Adipose tissue (tissue), 3 donors: ENCODE measurements around the gene NTM. TPM values are rescaled to one million over a fixed set of nuclear protein-coding genes. Genes with fewer than 3 reads are reported as not detected.

Source experiments
- H3K27ac ChIP-seq: one replicate; pipeline ENCODE4 v1.5.1; 2013; ENCODE audit warnings: low read depth, low read length
- WGBS, 3 donors: extraction: QIAGEN DNeasy Blood & Tissue Kit; methylation state at CpG; one replicate each; pipeline ENCODE4 v1.1.7; 2013; 5-methylcytosine and 5-hydroxymethylcytosine counted together
- polyA plus RNA-seq, 3 donors: library from polyadenylated mRNA; stranded (reverse); fragments of 200-250 nt; gene quantifications; one replicate each; pipeline ENCODE4 v1.2.3, GENCODE V29; 2013
- donor health status: healthy with polysubstance abuse.
- donor health status: Bipolar disorder and iron deficiency.
- donor health status: healthy.

The NTM gene
- polyA plus RNA-seq, 3 donors: 0.22 to 2.2 (median 1.6) TPM

- 24 to 43% (median 24%) methylated on average over 6 of the region's 6 CpGs for WGBS, 3 donors
- no peak overlapping the region for H3K27ac ChIP-seq
These were observed 452.1 kb downstream of the NTM start for GRCh38 chr11:131822506-131822905.

- 40 to 76% (median 43%) methylated on average over 2 of the region's 2 CpGs for WGBS, 3 donors
- H3K27ac ChIP-seq: no peak overlapping the region
These were observed 453.4 kb downstream of the NTM start for GRCh38 chr11:131823772-131824171.

- 48 to 68% (median 59%) methylated on average over 3 of the region's 3 CpGs for WGBS, 3 donors
- no peak overlapping the region for H3K27ac ChIP-seq
These were observed 454.4 kb downstream of the NTM start for GRCh38 chr11:131824771-131825170.

DNA sequence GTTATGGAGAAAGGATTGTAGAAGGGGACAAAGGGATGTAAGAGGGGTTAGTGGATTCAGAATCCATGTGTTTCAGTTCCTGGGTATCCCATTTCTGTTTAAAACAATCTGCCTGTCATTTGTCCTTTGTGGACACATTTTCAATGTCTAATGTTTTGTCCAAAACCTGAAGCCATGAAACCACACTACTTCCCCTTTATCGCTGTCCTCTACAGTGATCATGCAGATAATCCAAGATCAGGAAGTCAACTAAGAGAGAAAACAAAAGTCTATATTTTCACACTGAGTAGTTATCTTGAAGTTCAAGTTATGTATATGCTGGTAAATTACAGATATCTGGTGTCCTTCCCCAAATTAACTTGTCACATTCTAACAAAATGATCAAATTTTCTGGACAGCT is 457.0 kb downstream of the NTM start:
- 53 to 86% (median 67%) methylated on average over 1 of the region's 1 CpG for WGBS, 3 donors
- H3K27ac ChIP-seq: no peak overlapping the region

GRCh38 chr11:131829725-131830124 is 459.3 kb downstream of the NTM start:
- H3K27ac ChIP-seq: no peak overlapping the region
- 80 to 92% (median 82%) methylated on average over 1 of the region's 1 CpG for WGBS, 3 donors

DNA sequence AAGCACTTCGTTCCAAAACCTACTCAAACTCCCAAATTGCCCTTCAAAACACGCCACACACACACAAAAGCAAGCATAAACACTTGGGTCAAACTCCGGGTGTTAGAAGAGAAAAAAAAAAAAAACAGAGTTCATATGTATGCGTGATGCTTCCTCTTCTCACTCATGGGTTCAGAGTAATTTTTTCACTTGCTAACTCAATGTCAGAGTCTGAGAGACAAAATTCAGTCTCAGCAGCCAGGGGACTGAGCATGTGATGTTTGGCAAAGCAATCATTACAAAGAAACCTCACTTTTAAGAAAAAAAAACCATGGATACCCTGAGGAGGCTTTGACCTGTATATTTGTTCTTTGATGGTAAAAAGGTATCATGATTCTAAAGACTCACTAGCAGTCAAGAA is 461.7 kb downstream of the NTM start:
- 65 to 75% (median 67%) methylated on average over 4 of the region's 4 CpGs for WGBS, 3 donors

DNA sequence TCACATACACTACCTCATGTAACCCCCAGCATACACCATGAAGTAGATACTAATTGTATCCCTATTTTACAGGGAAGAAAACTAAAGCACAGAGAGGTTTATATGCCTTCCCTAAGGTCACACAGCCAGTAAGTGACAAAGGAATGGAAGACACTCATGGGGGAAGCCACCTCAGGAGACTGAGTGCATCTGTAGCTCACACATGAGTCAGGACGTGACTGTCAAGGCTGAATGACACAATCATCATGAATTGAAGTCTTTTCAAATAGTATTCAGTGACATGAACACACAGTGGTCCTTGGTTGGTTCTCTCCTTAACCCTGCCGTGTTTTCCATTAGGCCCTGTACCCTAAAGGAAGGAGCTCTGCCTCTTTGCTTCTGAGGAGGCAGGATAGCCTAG is 463.0 kb downstream of the NTM start:
- no peak overlapping the region for H3K27ac ChIP-seq
- WGBS, 3 donors: 54 to 69% (median 64%) methylated on average over 2 of the region's 2 CpGs

More for the DNA sequence above, 461.7 kb downstream of the NTM start:
- no peak overlapping the region for H3K27ac ChIP-seq

DNA sequence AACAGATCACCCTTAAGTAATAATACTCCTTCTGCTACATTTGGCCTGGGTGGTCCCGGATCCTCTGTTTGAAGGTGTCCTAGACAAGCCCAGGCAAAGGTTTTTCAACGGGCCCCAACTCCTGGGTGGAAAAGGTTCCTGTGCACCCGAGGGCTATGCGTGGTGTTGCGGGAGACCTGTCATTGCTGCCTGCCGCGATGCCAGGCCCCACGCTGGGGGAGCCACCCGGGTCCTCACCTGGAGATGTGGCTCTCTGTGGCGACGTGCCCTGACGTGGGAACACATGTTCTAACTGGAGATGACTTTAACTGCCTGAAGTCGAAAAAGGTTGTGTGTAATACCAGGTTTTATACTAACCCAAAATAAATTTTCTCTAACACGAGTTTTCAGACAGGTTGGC is 467.1 kb downstream of the NTM start:
- WGBS, 3 donors: 83 to 90% (median 87%) methylated on average over 14 of the region's 14 CpGs

DNA sequence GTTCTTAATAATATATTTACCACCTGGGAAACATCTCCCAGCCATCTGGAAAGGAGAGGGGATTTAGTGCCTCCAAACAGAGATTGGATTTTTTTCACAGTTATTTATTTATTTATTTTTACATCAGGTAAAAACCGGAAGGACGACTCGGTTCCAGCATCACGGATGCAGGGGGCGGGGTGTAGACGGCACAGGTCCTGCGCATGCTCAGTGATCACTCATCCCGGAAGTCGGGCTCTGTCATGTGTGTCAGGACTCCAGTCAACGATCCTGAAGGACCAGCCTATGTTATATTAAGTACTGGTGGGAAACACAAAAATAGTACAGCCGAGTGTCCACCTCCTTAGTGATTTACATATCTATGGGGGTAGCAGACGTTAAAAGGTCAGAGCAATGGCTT is 467.6 kb downstream of the NTM start:
- 82 to 91% (median 88%) methylated on average over 12 of the region's 12 CpGs for WGBS, 3 donors

More for the DNA sequence above, 467.1 kb downstream of the NTM start:
- no peak overlapping the region for H3K27ac ChIP-seq

DNA sequence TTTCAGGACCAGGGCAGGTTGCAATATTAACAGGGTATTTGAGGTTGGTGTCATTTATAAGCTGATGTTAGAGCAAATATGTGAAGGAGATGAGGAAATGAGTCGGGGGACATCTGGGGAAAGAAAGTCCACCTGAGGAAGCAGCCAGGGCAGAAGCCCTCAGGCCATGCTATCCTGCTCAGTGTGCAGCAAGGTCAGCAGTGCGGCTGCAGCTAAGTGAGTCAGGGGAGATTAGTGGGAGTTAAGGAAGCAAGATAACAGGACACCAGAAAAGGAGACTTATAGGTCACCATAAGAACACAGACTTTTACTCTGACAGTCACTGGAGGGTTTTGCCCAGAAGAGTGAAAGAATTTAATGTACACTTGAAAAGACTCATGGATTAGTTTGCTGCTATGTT is 468.9 kb downstream of the NTM start:
- 73 to 83% (median 81%) methylated on average over 2 of the region's 2 CpGs for WGBS, 3 donors
- no peak overlapping the region for H3K27ac ChIP-seq

More for the DNA sequence above, 467.6 kb downstream of the NTM start:
- H3K27ac ChIP-seq: no peak overlapping the region

DNA sequence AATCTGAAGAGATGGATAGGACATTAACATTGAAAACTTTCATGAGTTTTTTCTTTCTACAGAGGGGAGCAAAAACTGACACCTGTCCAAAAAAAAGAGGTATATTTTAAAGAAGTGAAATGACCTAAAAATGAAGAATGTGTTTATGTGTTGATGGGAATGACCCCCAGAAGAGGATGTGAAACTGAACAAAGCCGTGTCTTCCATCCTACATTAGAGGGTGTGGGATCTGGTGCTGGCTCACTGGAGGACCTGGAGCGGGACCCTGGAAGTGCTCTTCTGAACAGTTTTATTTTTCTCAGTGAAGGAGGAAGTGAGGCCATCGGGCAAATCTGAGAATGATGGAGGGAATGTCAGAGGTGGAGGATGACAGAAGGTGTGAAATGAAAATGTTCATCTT is 470.1 kb downstream of the NTM start:
- no peak overlapping the region for H3K27ac ChIP-seq
- 56 to 76% (median 61%) methylated on average over 3 of the region's 3 CpGs for WGBS, 3 donors

DNA sequence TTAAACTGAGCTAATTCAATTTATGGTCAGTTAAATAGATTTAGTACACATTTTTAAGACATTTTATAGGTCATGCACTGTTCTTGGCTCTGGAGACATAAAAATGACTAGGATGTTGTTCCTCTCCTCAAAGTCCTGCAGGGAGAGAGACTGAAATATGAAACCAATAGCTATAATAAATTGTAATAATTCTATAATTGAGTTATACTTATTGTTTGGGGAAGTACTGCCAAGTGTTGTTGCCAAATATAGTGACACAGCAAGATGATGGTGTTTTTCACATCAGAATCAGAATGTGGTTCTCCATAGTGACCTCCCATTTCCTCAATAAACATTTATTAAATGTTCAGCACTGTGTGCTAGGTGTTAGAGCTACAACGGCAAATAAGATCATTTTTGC is 470.6 kb downstream of the NTM start:
- H3K27ac ChIP-seq: no peak overlapping the region
- 29 to 54% (median 30%) methylated on average over 1 of the region's 1 CpG for WGBS, 3 donors

- 73 to 83% (median 78%) methylated on average over 11 of the region's 11 CpGs for WGBS, 3 donors
These were observed 471.7 kb downstream of the NTM start for GRCh38 chr11:131841925-131842635.

DNA sequence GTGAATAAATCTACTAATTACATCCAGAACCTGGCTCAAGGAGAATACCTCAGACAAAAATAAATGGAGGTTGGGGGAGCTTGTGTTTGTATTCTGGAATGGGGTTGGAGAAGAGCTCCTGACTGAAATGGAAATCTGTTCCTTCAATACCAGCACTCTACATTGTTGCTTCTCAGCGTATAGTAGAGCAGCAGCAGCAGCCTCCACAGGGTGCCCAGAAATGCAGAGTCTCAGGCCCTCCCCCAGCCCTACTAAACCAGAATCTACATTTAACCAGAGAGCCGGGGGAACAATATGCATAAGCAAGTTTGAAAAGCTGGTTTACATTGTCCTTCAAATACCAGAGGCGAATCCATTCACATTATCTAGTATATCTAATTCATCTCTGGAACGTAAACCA is 474.8 kb downstream of the NTM start:
- H3K27ac ChIP-seq: no peak overlapping the region
- 52 to 82% (median 77%) methylated on average over 4 of the region's 4 CpGs for WGBS, 3 donors

More at GRCh38 chr11:131841925-131842635, 471.7 kb downstream of the NTM start:
- H3K27ac ChIP-seq: no peak overlapping the region

DNA sequence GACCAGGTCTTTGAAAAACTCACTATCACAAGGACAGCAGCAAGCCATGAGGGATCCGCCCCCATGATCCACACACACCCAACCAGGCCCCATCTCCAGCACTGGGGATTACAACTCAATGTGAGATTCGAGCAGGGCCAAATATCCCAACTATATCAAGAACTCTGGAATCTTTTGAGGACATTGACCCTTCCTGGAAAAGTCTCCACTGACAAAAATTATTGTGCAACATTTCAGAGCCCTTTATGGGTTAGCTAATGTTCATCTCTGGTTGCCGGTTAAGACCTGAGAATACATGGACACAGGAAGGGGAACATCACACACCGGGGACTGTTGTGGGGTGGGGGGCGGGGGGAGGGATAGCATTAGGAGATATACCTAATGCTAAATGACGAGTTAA is 479.1 kb downstream of the NTM start:
- 78 to 85% (median 81%) methylated on average over 5 to 6 of the region's 6 CpGs for WGBS, 3 donors
- H3K27ac ChIP-seq: no peak overlapping the region

- no peak overlapping the region for H3K27ac ChIP-seq
- 39 to 76% (median 76%) methylated on average over 9 of the region's 9 CpGs for WGBS, 3 donors
These were observed 480.1 kb downstream of the NTM start for GRCh38 chr11:131850507-131850906.

- no peak overlapping the region for H3K27ac ChIP-seq
- WGBS, 3 donors: 25 to 61% (median 56%) methylated on average over 7 of the region's 7 CpGs
These were observed 481.7 kb downstream of the NTM start for GRCh38 chr11:131851964-131852755.

- 90 to 96% (median 95%) methylated on average over 3 of the region's 3 CpGs for WGBS, 3 donors
These were observed 482.3 kb downstream of the NTM start for GRCh38 chr11:131852757-131853156.

DNA sequence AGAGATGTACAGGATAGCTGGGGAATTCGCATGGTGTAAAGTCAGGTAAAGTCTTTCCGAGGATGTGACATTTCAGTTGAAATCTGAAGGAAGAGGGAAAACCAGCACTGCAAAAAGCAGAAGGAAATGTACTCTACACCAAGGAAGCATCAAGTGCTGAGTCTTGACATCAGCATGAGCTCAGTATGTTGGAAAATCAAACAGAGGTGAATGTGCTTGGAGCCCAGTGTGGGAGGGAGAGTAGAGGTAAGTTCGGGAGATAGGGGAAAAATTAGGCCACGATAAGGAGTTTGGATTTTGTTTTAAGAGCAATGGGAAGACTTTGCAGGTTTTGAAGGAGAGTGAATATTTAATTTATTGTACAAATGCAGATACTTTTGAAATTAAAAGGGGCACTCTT is 484.0 kb downstream of the NTM start:
- no peak overlapping the region for H3K27ac ChIP-seq
- WGBS, 3 donors: 72 to 77% (median 73%) methylated on average over 4 of the region's 4 CpGs

More at GRCh38 chr11:131852757-131853156, 482.3 kb downstream of the NTM start:
- no peak overlapping the region for H3K27ac ChIP-seq

- no peak overlapping the region for H3K27ac ChIP-seq
These were observed 484.9 kb downstream of the NTM start for GRCh38 chr11:131855320-131855719.
